Measurements from ENCODE around the gene HMOX2.

GRCh38 chr16:4524571-4524970, 48.4 kb downstream of the HMOX2 start:
- TF ChIP-seq CTCF (IDR thresholded peaks at IDR 0.05) (no peak), POLR2A (IDR thresholded peaks at IDR 0.05) (no peak)

Data from vagina (tissue), 2 donors.